Left ventricle myocardium inferior (tissue), 1 donor: Measurements from ENCODE around the gene PPIP5K2. TPM values are rescaled to one million over a fixed set of nuclear protein-coding genes. Genes with fewer than 3 reads are reported as not detected.
A peak's percentile ranks its signal among the peaks of the same experiment; 100 is the strongest.

Experiments
- DNase-seq: peaks from one replicate; pipeline ENCODE4 v3.0.0-alpha.2; 2020
- H3K27ac ChIP-seq: fragments of 200-600 bp; replicated peaks from 2 replicates; pipeline ENCODE4 v1.8.0; 2021
- H3K27me3 ChIP-seq: fragments of 200-600 bp; 2 replicates; pipeline ENCODE4 v1.8.0; 2021; ENCODE audit warnings: low read depth
- H3K36me3 ChIP-seq: fragments of 200-600 bp; 2 replicates; pipeline ENCODE4 v1.8.0; 2021
- H3K4me1 ChIP-seq: fragments of 200-600 bp; 2 replicates; pipeline ENCODE4 v1.8.0; 2021
- H3K4me3 ChIP-seq: fragments of 200-600 bp; 2 replicates; pipeline ENCODE4 v1.8.0; 2021; ENCODE audit warnings: mild to moderate bottlenecking, moderate library complexity
- H3K9me3 ChIP-seq: fragments of 200-600 bp; replicated peaks from 2 replicates; pipeline ENCODE4 v1.8.0; 2021
- intact Hi-C: fragments of 100-400 bp; cut with micrococcal nuclease; formaldehyde crosslinking; loops from one replicate; pipeline ENCODE4 v1.11.0; 2022
- total RNA-seq: library from RNA; stranded (reverse); fragmentation: NEBNext Ultra II Directional; extraction: Animal tissue kit (Norgen Biotek cat#: 25700); gene quantifications from one replicate; pipeline ENCODE4 v1.2.1, GENCODE V29; 2021
- TF ChIP-seq, protein P1 (sequence below): fragments of 200-600 bp; IDR thresholded peaks from 2 replicates; pipeline ENCODE4 v1.8.0; 2021; ENCODE audit warnings: antibody characterized with exemption, mild to moderate bottlenecking, borderline replicate concordance
- donor health status: DM: no; HTN: yes; CAD: no; lungs with severe emphysema.

Gene PPIP5K2
- total RNA-seq, 1 donor from 2014 or later = 28.5 TPM

DNA sequence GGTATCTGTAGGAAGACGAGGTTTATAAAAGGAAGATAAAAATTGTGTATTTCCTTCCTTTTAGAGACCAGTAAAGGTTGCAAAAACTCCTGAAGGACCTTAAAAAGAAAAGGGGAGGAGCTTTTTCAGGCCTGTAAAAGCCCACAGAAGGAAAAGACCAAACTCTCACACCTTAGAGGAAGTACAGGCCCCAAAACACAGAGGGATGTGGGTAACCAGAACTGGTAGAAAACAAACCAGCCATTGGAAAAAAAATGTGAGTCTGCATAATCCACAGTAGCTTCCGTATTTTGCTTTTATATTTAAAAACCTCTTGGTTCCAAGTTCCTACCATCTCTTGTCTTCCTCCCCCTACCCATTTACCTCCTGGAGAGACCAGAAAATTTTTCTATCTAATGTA is 8.6 kb upstream of the PPIP5K2 start:
- Histone ChIP-seq H3K36me3 (peaks cover 6% of the 10 kb centered on the region), H3K27me3 (no peaks in the 10 kb centered on the region), H3K9me3 (no peaks in the 10 kb centered on the region), H3K4me3 (no peak overlapping the region), H3K4me1 (peaks cover 20% of the 10 kb centered on the region), H3K27ac (no peak overlapping the region)
- intact Hi-C loops = no loop called here
- TF ChIP-seq, protein P1, sequence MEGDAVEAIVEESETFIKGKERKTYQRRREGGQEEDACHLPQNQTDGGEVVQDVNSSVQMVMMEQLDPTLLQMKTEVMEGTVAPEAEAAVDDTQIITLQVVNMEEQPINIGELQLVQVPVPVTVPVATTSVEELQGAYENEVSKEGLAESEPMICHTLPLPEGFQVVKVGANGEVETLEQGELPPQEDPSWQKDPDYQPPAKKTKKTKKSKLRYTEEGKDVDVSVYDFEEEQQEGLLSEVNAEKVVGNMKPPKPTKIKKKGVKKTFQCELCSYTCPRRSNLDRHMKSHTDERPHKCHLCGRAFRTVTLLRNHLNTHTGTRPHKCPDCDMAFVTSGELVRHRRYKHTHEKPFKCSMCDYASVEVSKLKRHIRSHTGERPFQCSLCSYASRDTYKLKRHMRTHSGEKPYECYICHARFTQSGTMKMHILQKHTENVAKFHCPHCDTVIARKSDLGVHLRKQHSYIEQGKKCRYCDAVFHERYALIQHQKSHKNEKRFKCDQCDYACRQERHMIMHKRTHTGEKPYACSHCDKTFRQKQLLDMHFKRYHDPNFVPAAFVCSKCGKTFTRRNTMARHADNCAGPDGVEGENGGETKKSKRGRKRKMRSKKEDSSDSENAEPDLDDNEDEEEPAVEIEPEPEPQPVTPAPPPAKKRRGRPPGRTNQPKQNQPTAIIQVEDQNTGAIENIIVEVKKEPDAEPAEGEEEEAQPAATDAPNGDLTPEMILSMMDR = no peak
- no peak for DNase-seq

GRCh38 chr5:103112910-103113309 is 7.2 kb upstream of the PPIP5K2 start:
- no peak overlapping the region for H3K4me3 ChIP-seq
- intact Hi-C loops = no loop called here
- peaks cover 26% of the 10 kb centered on the region for H3K4me1 ChIP-seq
- no peaks in the 10 kb centered on the region for H3K36me3 ChIP-seq
- H3K27me3 ChIP-seq = no peaks in the 10 kb centered on the region
- no peak for DNase-seq
- H3K9me3 ChIP-seq = no peaks in the 10 kb centered on the region
- H3K27ac ChIP-seq = no peak overlapping the region
- TF ChIP-seq, protein P1 = no peak

- Histone ChIP-seq H3K27me3 (no peaks in the 10 kb centered on the region), H3K9me3 (no peaks in the 10 kb centered on the region), H3K36me3 (no peaks in the 10 kb centered on the region), H3K4me3 (no peak overlapping the region), H3K4me1 (peaks cover 37% of the 10 kb centered on the region), H3K27ac (no peak overlapping the region)
- intact Hi-C loops = no loop called here
- DNase-seq = no peak
- TF ChIP-seq, protein P1 = no peak
Measured at GRCh38 chr5:103114440-103114839, 5.7 kb upstream of the PPIP5K2 start.

GRCh38 chr5:103117471-103117991 is 2.6 kb upstream of the PPIP5K2 start:
- Histone ChIP-seq H3K27me3 (no peaks in the 10 kb centered on the region), H3K27ac (no peak overlapping the region), H3K4me3 (no peak overlapping the region), H3K4me1 (peaks cover 59% of the 10 kb centered on the region), H3K36me3 (no peaks in the 10 kb centered on the region), H3K9me3 (no peaks in the 10 kb centered on the region)
- intact Hi-C loops = no loop called here
- no peak for DNase-seq
- TF ChIP-seq, protein P1 = no peak

DNA sequence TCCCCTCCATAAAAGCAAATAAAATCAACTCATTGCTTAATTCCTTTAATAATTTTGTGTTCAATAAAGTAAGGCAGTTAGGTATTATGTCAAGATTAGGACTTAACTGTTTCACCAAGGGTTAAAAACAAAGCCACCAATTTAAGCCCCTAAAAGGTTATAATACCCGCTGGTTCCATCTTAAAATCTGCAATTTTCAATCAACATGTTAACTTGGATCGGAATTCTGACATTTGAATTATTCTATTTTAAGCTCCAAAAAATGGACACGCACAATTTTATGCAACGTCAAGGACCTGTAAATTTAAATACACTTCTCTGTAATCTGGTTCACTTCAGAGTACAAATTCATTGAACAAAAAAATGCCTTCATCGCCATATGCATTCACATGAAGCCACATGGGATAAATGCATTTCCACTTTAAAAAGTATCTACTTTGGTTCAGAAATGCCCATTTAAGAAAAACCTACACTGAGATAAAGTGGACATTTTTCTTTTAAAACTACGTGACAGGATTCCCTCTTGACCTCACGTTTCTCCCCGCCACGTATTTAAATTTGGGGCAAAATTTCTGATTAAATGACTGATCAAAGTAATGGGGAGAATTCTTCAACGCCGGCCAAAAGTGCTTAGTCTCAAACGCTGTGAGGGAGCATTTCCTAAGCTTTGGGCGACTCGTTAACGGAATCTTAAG is 884 bp upstream of the PPIP5K2 start:
- Histone ChIP-seq H3K4me1 (peaks cover 71% of the 10 kb centered on the region), H3K4me3 (peak overlapping the region; percentile 86), H3K27ac (peak overlapping the region; percentile 97), H3K9me3 (no peaks in the 10 kb centered on the region), H3K27me3 (no peaks in the 10 kb centered on the region), H3K36me3 (no peaks in the 10 kb centered on the region)
- intact Hi-C loops = no loop called here
- no peak for DNase-seq
- TF ChIP-seq, protein P1 = no peak
